Central memory CD8-positive, alpha-beta T cell (primary cell): ENCODE data around the gene USP7.

Experiments used
- ATAC-seq: fragments of 150-1000 bp; cut with Tn5 transposase; replicated peaks from 2 replicates; pipeline ENCODE4 v1.10.0; 2022; ENCODE audit warnings: mild to moderate bottlenecking, moderate FRiP score, moderate number of reproducible peaks; ENCODE audit not compliant: poor library complexity, severe bottlenecking; ENCODE audit errors: extremely low read depth
- DNase-seq, 2 donors: peaks; one replicate each; pipeline ENCODE4 v3.0.0; 2021; ENCODE audit warnings: low spot score in 2 of 2
- H3K27ac Mint-ChIP-seq: one replicate; pipeline ENCODE4 v1.8.0; 2022; ENCODE audit warnings: low read depth, mild to moderate bottlenecking, moderate library complexity, mixed read lengths
- H3K27me3 Mint-ChIP-seq: one replicate; pipeline ENCODE4 v1.8.0; 2022; ENCODE audit warnings: mixed read lengths
- H3K36me3 Mint-ChIP-seq: one replicate; pipeline ENCODE4 v1.8.0; 2022; ENCODE audit warnings: mild to moderate bottlenecking, moderate library complexity, mixed read lengths; ENCODE audit not compliant: insufficient read depth
- H3K4me1 Mint-ChIP-seq: one replicate; pipeline ENCODE4 v1.8.0; 2022; ENCODE audit warnings: mixed read lengths
- H3K4me3 Mint-ChIP-seq: one replicate; pipeline ENCODE4 v1.8.0; 2022; ENCODE audit warnings: mild to moderate bottlenecking, moderate library complexity, mixed read lengths
- H3K9me3 Mint-ChIP-seq: one replicate; pipeline ENCODE4 v1.8.0; 2022; ENCODE audit warnings: mixed read lengths

The USP7 gene

GRCh38 chr16:8893976-8894690, 69.6 kb downstream of the USP7 start:
- ATAC-seq, result no peak
- no peak for DNase-seq
- Mint-ChIP-seq H3K36me3 (peaks cover 78% of the 10 kb centered on the region), H3K27ac (peak overlapping the region; percentile 81), H3K4me1 (peaks cover 11% of the 10 kb centered on the region), H3K9me3 (no peaks in the 10 kb centered on the region), H3K4me3 (no peak overlapping the region), H3K27me3 (no peaks in the 10 kb centered on the region)

- peaks cover 11% of the 10 kb centered on the region for H3K4me1 Mint-ChIP-seq
- DNase-seq, result no peak
- no peak overlapping the region for H3K4me3 Mint-ChIP-seq
- ATAC-seq, result no peak
- H3K36me3 Mint-ChIP-seq, result peaks cover 72% of the 10 kb centered on the region
- H3K27ac Mint-ChIP-seq, result peak overlapping the region; percentile 95
- no peaks in the 10 kb centered on the region for H3K27me3 Mint-ChIP-seq
- no peaks in the 10 kb centered on the region for H3K9me3 Mint-ChIP-seq
These were observed 70.3 kb downstream of the USP7 start for GRCh38 chr16:8893426-8893825.

- ATAC-seq (no peak), DNase-seq (no peak)
- Mint-ChIP-seq H3K4me3 (peak overlapping the region; percentile 64), H3K36me3 (peaks cover 63% of the 10 kb centered on the region), H3K9me3 (no peaks in the 10 kb centered on the region), H3K4me1 (peaks cover 11% of the 10 kb centered on the region), H3K27ac (peak overlapping the region; percentile 95), H3K27me3 (no peaks in the 10 kb centered on the region)
These were observed 71.6 kb downstream of the USP7 start for GRCh38 chr16:8892101-8892575.

- no peak for ATAC-seq
- peaks cover 7% of the 10 kb centered on the region for H3K27me3 Mint-ChIP-seq
- DNase-seq, result no peak
- H3K9me3 Mint-ChIP-seq, result no peaks in the 10 kb centered on the region
- no peak overlapping the region for H3K4me3 Mint-ChIP-seq
- H3K4me1 Mint-ChIP-seq, result peaks cover 18% of the 10 kb centered on the region
- H3K36me3 Mint-ChIP-seq, result peaks cover 53% of the 10 kb centered on the region
- H3K27ac Mint-ChIP-seq, result peak overlapping the region; percentile 95
These were observed 73.2 kb downstream of the USP7 start for GRCh38 chr16:8890549-8890921.

GRCh38 chr16:8889893-8890548, 73.7 kb downstream of the USP7 start:
- peaks cover 12% of the 10 kb centered on the region for H3K27me3 Mint-ChIP-seq
- no peaks in the 10 kb centered on the region for H3K9me3 Mint-ChIP-seq
- H3K36me3 Mint-ChIP-seq, result peaks cover 48% of the 10 kb centered on the region
- ATAC-seq (no peak), DNase-seq (no peak)
- H3K4me3 Mint-ChIP-seq, result no peak overlapping the region
- no peak overlapping the region for H3K27ac Mint-ChIP-seq
- peaks cover 21% of the 10 kb centered on the region for H3K4me1 Mint-ChIP-seq

GRCh38 chr16:8888951-8889892, 74.5 kb downstream of the USP7 start:
- no peaks in the 10 kb centered on the region for H3K9me3 Mint-ChIP-seq
- peaks cover 21% of the 10 kb centered on the region for H3K4me1 Mint-ChIP-seq
- H3K27me3 Mint-ChIP-seq, result peaks cover 13% of the 10 kb centered on the region
- H3K4me3 Mint-ChIP-seq, result no peak overlapping the region
- DNase-seq (no peak), ATAC-seq (no peak)
- H3K36me3 Mint-ChIP-seq, result peaks cover 40% of the 10 kb centered on the region
- no peak overlapping the region for H3K27ac Mint-ChIP-seq

GRCh38 chr16:8887952-8888560, 75.7 kb downstream of the USP7 start:
- ATAC-seq (no peak), DNase-seq (no peak)
- Mint-ChIP-seq H3K4me1 (peaks cover 21% of the 10 kb centered on the region), H3K9me3 (no peaks in the 10 kb centered on the region), H3K36me3 (peaks cover 28% of the 10 kb centered on the region), H3K4me3 (no peak overlapping the region), H3K27ac (no peak overlapping the region), H3K27me3 (peaks cover 13% of the 10 kb centered on the region)

GRCh38 chr16:8887431-8887765, 76.3 kb downstream of the USP7 start:
- Mint-ChIP-seq H3K4me3 (no peak overlapping the region), H3K27me3 (peaks cover 13% of the 10 kb centered on the region), H3K4me1 (peaks cover 21% of the 10 kb centered on the region), H3K9me3 (no peaks in the 10 kb centered on the region), H3K27ac (peak overlapping the region; percentile 80), H3K36me3 (peaks cover 27% of the 10 kb centered on the region)
- no peak for ATAC-seq
- no peak for DNase-seq

- no peak for ATAC-seq
- Mint-ChIP-seq H3K27me3 (peaks cover 13% of the 10 kb centered on the region), H3K9me3 (no peaks in the 10 kb centered on the region), H3K4me1 (peaks cover 16% of the 10 kb centered on the region), H3K4me3 (no peak overlapping the region), H3K27ac (peak overlapping the region; percentile 80), H3K36me3 (peaks cover 21% of the 10 kb centered on the region)
- DNase-seq, result no peak
These were observed 76.9 kb downstream of the USP7 start for GRCh38 chr16:8886593-8887430.

- Mint-ChIP-seq H3K27me3 (peaks cover 13% of the 10 kb centered on the region), H3K9me3 (no peaks in the 10 kb centered on the region), H3K36me3 (peaks cover 14% of the 10 kb centered on the region), H3K27ac (peak overlapping the region; percentile 80), H3K4me1 (peaks cover 10% of the 10 kb centered on the region), H3K4me3 (no peak overlapping the region)
- DNase-seq (no peak), ATAC-seq (no peak)
These were observed 77.8 kb downstream of the USP7 start for GRCh38 chr16:8885674-8886592.
